Effector CD4-positive, alpha-beta T cell (primary cell): ENCODE data around the gene FLVCR1.

Experiments used
- DNase-seq: peaks from one replicate; pipeline ENCODE4 v3.0.0-alpha.2; 2020

The FLVCR1 gene

GRCh38 chr1:212916481-212917133, 58.5 kb downstream of the FLVCR1 start:
- no peak for DNase-seq

DNA sequence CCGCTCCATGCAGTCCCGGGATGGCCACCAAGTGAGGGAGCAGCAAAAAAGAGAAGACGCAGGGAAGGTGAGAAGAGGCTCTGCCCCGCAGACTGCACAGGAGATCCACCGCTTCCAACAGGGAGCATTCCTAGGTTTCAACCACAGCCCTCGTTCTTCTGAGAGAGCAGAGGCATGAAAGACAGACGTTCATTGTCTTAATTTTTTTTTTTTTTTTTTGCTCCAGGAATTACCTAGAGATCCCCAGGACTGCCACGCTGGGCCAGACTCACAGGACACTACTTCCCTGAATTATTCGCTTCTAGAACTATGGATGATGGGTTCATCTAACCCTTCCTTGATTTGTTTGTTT, 59.0 kb downstream of the FLVCR1 start:
- DNase-seq, result no peak

GRCh38 chr1:212917858-212918257, 59.8 kb downstream of the FLVCR1 start:
- no peak for DNase-seq

DNA sequence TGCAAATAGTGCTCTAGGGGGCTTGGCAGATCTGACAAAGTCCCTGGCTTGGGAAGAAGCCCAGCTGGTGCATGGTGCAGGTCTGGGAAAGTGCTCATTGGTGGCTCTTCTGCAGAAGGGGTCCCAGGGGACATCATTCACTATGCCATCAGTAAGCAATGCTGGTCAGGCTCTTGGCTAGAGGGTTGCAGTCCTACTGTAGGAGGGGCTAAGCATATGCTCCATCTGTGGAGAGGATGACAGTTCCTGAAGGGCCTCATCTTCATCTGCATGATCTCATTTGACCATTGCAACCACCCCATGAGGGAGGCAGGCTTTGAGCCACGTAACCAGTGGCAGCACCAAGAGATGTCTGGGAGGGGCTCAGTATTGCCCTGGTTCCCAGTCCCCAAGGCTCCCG, 60.7 kb downstream of the FLVCR1 start:
- DNase-seq, result no peak

GRCh38 chr1:212920246-212920645, 62.2 kb downstream of the FLVCR1 start:
- no peak for DNase-seq

- DNase-seq, result no peak
These were observed 62.8 kb downstream of the FLVCR1 start for GRCh38 chr1:212920896-212921295.

DNA sequence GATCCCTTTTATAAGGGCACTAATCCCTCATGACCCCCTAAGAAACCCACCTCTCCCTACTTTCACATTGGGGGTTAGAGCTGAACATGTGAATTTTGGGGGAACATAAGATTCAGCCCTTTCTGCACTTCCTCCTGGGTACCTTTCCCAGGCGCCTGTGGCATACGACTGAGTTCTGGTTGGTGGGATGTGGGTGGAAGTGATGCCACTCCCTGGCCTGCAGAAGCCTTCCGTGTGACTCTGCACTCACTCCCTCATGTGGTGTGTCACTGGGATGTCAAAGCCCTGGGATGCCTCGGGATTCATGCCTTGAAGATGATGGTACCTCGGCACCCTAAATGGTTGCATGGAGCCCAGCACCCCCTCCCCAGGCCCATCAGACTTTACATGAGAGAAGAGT, 63.9 kb downstream of the FLVCR1 start:
- DNase-seq, result no peak

DNA sequence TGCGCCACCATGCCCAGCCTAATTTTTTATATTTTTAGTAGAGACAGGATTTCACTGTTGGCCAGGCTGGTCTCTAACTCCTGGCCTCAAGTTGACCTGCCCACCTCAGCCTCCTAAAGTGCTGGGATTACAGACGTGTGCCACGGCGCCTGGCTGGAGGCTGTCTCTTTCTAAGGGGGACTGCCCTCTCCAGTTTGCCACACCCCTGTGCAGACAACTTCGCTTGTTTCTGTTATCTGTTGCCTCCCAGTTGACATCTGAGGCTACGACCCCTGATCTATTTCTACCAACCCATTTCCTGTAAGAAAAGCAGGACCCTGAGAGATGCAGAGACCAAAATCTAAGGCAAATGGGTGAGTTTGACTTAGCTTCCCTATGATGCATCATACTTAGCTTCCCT, 68.3 kb downstream of the FLVCR1 start:
- DNase-seq, result no peak

- no peak for DNase-seq
These were observed 70.5 kb downstream of the FLVCR1 start for GRCh38 chr1:212928323-212929291.

- no peak for DNase-seq
These were observed 73.1 kb downstream of the FLVCR1 start for GRCh38 chr1:212930986-212931678.

DNA sequence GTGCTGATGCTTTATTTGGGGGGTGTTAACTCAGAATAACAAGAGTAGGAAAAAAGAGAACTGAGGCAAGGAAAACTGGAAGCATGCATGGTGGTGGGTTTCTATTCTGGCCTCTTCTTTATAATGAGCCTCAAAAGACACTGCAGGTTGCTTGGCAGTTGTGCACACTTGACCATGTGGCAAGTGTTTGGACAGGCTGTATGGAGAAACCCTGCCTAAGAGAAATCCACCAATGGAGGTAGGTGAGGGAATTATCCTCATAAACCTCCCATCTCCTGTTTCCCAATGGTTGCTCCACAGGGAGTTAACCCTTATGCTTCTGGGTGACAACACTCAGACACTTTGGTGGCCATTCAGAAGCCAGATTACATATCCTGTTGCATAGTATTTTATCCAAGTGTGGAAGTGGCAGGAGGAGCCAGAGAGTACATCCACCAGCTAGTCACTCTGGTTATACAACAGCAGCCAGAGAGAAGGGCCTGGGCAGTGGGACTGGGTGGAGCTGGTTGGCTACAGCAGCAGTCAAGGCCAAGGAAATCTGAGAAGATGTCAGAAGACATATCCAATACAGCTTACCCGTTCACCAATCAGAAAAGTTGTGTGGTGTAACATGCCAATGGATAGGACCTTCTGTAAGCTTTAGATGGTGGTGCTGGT, 75.9 kb downstream of the FLVCR1 start:
- no peak for DNase-seq

DNA sequence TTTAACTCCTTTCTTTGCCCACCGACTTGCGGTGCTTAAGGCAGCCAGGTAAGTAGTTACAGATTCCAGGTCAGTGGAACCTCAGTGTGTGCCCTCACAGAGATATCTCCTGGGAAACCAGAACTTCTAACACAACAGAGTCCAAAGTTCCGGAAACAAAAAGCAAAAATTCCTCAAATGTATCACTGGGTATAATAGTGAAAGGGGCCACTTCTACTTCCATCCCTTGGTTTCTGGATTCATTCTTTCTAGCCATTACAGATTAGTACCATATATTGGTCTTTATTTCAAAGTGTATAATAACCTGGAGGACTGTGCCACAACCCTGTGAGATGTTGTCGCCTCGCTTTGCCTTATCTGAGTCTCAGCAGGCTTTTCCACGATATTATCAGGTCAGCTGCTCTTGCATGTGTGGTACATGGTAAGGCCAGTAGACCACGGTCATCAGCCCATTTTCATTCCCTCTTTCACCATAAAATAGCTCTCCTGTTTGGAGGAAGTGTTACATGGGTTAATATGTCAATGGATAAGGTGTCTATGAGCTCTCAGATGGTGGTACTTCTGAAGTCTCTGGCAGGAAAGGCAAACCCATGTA, 77.4 kb downstream of the FLVCR1 start:
- DNase-seq, result no peak

- DNase-seq, result no peak
These were observed 79.0 kb downstream of the FLVCR1 start for GRCh38 chr1:212937034-212937433.

GRCh38 chr1:212938846-212939245, 80.8 kb downstream of the FLVCR1 start:
- no peak for DNase-seq

GRCh38 chr1:212941452-212941851, 83.4 kb downstream of the FLVCR1 start:
- no peak for DNase-seq

GRCh38 chr1:212942679-212943392, 84.8 kb downstream of the FLVCR1 start:
- DNase-seq, result no peak

DNA sequence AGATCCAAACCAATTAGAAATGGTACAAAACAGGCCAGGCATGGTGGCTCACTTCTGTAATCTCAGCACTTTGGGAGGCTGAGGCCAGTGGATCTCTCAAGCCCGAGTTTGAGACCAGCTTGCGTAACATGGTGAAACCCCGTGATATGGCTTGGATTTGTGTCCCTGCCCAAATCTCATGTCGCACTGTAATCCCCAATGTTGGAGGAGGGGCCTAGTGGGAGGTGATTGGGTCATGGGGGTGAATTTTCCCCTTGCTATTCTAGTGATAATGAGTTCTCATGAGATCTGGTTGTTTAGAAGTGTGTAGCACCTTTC, 85.3 kb downstream of the FLVCR1 start:
- no peak for DNase-seq

- no peak for DNase-seq
These were observed 86.3 kb downstream of the FLVCR1 start for GRCh38 chr1:212944229-212944901.

- DNase-seq, result no peak
These were observed 87.0 kb downstream of the FLVCR1 start for GRCh38 chr1:212945056-212945455.

DNA sequence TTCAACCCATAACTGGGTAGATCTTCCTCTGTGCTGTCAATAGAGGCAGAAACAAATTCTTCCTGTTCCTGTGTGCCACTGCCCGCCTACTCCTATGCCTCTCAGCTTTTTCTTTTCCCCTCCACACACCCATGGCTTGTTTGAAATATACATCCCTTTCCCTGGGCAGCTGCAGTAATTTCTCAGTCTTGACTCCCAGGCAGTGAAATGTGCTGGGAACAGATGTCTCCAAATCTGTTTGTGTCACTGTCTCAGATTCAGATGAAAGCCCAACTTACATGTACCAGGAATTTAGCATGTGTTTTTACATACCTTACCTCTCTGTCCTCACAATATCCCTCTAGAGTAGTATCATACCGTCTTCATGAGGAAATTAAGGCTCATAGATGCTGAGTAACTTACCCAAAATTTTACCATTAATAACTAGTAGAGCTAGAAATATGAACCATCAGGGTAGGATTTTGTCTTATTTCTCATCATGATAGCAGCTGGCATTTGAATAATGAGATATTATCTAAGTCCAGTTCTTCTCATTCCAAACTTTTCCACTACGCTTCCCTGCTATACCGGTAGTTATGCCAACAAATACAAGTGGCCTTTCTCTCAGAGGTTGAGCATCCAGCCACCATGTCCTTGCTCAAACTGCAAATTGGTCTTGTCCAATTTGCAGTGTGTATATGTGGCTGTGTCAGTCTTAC, 87.5 kb downstream of the FLVCR1 start:
- no peak for DNase-seq

DNA sequence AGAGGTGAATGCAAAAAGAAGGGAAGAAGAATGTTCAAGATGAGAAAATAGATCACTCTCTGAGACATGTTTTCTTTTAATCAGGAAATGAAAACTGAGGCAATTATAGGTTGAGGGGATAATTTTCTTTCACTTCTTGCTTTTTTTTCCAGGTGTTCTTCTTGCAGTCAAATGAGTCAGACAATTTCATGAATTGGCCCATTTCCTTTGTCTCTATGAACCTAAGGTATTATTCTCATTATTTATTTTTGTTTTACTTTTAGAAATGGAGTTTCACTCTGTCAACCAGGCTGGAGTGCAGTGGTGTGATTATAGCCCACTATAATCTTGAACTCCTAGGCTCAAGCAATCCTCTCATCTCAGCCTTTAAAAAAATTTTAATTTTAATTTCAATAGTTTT, 88.8 kb downstream of the FLVCR1 start:
- no peak for DNase-seq
